Measurements from ENCODE around the gene AATF.

Gene AATF

GRCh38 chr17:36972186-36972700 lies 23.5 kb downstream of the AATF start:
- DNase-seq (ENCODE audit: low read depth), result no peak
- TF ChIP-seq CTCF (IDR thresholded peaks at IDR 0.05; ENCODE audit: low read length, missing control alignments), result no peak
- no peak overlapping the region for H3K4me3 ChIP-seq (replicated peaks; ENCODE audit: low read depth, low read length)

DNA sequence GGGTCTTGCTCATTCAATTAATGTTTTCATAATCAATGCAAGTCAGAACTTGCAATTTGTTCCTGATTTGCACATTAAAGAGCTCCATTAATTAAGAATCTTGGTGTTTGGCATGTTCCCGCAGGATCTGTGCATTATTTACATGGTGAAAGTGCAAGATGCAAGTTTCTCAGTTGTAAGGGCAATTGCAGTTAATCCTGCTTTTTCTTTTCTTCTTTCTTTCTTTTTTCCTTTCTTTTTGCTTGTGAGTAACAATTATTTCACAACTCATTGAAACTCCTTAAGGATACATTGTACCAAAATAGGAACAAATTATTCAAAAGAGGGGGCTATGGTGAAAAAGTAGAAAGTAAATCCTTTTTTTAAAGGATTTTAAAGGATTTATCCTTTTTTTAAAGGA lies 24.2 kb downstream of the AATF start:
- TF ChIP-seq CTCF (IDR thresholded peaks at IDR 0.05; ENCODE audit: low read length, missing control alignments), result no peak

DNA sequence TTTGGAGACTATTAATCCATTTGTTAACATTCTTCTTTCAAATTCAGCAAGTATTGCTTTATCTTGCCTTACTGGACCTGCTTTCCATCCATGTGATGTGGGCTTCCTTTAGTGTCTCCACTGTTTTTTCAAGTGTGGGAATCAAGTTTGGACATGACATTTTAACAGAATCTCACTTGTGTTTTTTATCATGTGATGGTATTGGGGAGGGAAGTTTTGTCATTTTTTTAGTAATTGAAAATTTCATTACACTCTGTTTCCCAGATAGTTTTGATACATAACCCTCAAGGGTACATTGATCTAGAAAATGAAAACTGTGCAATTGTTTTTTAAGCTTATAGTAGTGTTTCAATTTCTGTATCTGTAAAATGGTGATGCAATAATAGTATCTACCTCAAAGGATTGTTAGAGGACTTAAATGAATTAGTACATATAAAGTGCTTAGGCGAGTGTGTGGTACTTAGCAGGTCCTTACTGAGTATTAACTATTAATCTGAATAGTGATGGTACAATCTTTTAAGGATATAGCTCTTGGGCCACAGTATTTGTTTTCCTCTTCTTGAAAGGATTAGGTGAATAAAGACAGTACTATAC lies 27.3 kb downstream of the AATF start:
- TF ChIP-seq CTCF (IDR thresholded peaks at IDR 0.05; ENCODE audit: low read length, missing control alignments), result no peak
- DNase-seq (ENCODE audit: low read depth), result no peak
- no peak overlapping the region for H3K4me3 ChIP-seq (replicated peaks; ENCODE audit: low read depth, low read length)

More for the DNA sequence above, 24.2 kb downstream of the AATF start:
- DNase-seq (ENCODE audit: low read depth), result no peak
- no peak overlapping the region for H3K4me3 ChIP-seq (replicated peaks; ENCODE audit: low read depth, low read length)

GRCh38 chr17:36977066-36977465 lies 28.3 kb downstream of the AATF start:
- no peak for DNase-seq (ENCODE audit: low read depth)
- H3K4me3 ChIP-seq (replicated peaks; ENCODE audit: low read depth, low read length), result no peak overlapping the region
- no peak for TF ChIP-seq CTCF (IDR thresholded peaks at IDR 0.05; ENCODE audit: low read length, missing control alignments)

DNA sequence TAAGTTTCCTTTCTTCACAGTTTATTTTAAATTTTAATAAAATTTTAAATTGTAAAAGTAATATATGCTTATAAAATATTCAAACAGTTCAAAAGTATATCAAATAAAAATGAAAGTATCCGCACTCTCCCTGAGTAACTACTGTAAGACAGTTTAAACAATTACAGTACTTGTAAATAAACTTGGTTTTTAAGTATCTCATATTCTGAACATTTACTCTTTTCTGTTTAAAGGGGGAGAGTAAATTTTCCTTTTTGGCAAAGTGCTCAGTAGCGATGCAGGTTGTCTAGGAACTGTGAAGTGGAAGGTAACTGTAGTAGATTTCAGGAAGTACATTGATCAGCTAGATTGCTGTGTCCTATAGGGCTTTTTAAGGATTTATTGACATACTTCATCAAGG lies 28.8 kb downstream of the AATF start:
- TF ChIP-seq CTCF (IDR thresholded peaks at IDR 0.05; ENCODE audit: low read length, missing control alignments), result no peak
- DNase-seq (ENCODE audit: low read depth), result no peak
- no peak overlapping the region for H3K4me3 ChIP-seq (replicated peaks; ENCODE audit: low read depth, low read length)

GRCh38 chr17:36978810-36979564 lies 30.2 kb downstream of the AATF start:
- DNase-seq (ENCODE audit: low read depth), result peak; percentile 9
- no peak overlapping the region for H3K4me3 ChIP-seq (replicated peaks; ENCODE audit: low read depth, low read length)
- no peak for TF ChIP-seq CTCF (IDR thresholded peaks at IDR 0.05; ENCODE audit: low read length, missing control alignments)
